Skeletal muscle satellite cell (primary cell): ENCODE measurements around the gene ARPP19.
A peak's percentile ranks its signal among the peaks of the same experiment; 100 is the strongest.

Experiments
- H3K27me3 ChIP-seq: 2 replicates; pipeline ENCODE4 v1.7.0; 2013; ENCODE audit warnings: low read length; ENCODE audit not compliant: control insufficient read depth, insufficient read depth
- H3K36me3 ChIP-seq: 2 replicates; pipeline ENCODE4 v1.7.0; 2013; ENCODE audit warnings: mild to moderate bottlenecking, control low read depth, low read length; ENCODE audit not compliant: insufficient read depth
- H3K4me1 ChIP-seq: 2 replicates; pipeline ENCODE4 v1.7.0; 2013; ENCODE audit warnings: low read length; ENCODE audit not compliant: control insufficient read depth, insufficient read depth
- H3K4me2 ChIP-seq: 2 replicates; pipeline ENCODE4 v1.7.0; 2013; ENCODE audit warnings: mild to moderate bottlenecking, low read length
- H3K4me3 ChIP-seq: 2 replicates; pipeline ENCODE4 v1.7.0; 2013; ENCODE audit warnings: low read length
- H3K9ac ChIP-seq: 2 replicates; pipeline ENCODE4 v1.7.0; 2013; ENCODE audit warnings: mild to moderate bottlenecking, low read depth, low read length, moderate library complexity
- H3K9me3 ChIP-seq: replicated peaks from 2 replicates; pipeline ENCODE4 v1.7.0; 2013; ENCODE audit warnings: mild to moderate bottlenecking, control low read depth, low read length

Gene ARPP19

DNA sequence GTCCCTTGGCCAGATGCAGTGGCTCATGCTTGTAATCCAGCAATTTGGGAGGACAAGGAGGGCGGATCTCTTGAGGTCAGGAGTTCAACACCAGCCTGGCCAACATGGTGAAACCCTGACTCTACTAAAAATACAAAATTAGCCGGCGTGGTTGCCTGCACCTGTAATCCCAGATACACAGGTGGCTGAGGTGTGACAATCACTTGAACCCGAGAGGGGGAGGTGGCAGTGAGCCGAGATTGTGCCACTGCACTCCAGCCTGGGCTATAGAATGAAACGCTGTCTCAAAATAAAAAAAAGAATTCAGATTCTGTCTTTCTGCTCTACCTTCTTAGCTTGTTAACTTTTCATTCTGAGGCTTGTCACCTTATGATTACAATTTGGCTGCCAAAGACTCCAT is 62.3 kb downstream of the ARPP19 start:
- H3K36me3 ChIP-seq = no peaks in the 10 kb centered on the region
- H3K4me1 ChIP-seq = peaks cover 17% of the 10 kb centered on the region
- H3K9me3 ChIP-seq = no peaks in the 10 kb centered on the region
- H3K9ac ChIP-seq = no peak overlapping the region
- no peak overlapping the region for H3K4me2 ChIP-seq
- H3K27me3 ChIP-seq = no peaks in the 10 kb centered on the region
- no peak overlapping the region for H3K4me3 ChIP-seq

DNA sequence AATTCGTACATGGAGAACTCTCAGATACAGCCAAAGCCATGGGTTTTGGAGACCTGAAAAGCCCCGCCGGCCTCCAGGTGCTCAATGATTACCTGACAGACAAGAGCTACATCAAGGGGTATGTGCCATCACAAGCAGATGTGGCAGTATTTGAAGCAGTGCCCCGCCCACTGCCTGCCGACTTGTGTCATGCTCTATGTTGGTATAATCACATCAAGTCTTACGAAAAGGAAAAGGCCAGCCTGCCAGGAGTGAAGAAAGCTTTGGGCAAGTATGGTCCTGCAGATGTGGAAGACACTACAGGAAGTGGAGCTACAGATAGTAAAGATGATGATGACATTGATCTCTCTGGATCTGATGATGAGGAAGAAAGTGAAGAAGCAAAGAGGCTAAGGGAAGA is 63.7 kb downstream of the ARPP19 start:
- H3K4me1 ChIP-seq = peaks cover 17% of the 10 kb centered on the region
- H3K4me2 ChIP-seq = no peak overlapping the region
- H3K27me3 ChIP-seq = no peaks in the 10 kb centered on the region
- no peaks in the 10 kb centered on the region for H3K9me3 ChIP-seq
- no peak overlapping the region for H3K4me3 ChIP-seq
- no peak overlapping the region for H3K9ac ChIP-seq
- no peaks in the 10 kb centered on the region for H3K36me3 ChIP-seq

DNA sequence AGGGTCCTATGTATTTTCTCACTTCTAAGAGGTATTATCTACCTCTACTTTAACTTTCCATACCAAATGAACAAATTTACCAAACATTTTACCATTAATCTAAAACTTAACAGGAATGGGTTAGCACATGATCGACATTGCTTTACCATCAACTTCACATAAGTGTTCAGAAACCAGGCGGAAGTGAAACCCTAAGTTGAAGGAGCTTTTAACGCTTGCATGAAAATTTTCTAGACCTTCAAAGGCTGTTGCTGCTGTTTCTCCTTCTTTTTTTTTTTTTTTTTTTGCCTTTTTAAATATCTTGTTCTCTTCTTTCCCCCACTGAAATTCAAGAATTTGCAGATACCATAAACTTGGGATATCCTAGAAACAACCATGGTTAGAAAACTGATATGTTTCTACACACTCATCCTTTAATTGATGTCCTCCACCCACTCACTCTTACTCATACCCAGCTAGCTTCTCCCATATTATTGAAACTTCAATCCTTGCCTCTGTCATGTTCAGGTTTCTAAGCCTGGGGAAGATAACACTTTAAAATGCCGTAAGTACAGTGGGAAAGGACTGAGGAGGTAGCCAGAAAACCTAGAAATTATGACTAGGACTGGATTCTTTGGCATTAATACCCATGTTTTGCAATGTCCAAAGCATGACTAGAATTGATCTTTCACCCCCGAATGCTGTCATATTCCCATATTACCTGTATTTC is 64.9 kb downstream of the ARPP19 start:
- Histone ChIP-seq H3K4me3 (peak overlapping the region; percentile 7), H3K4me2 (peak overlapping the region; percentile 70), H3K4me1 (peaks cover 18% of the 10 kb centered on the region), H3K9me3 (no peaks in the 10 kb centered on the region), H3K36me3 (no peaks in the 10 kb centered on the region), H3K9ac (no peak overlapping the region), H3K27me3 (no peaks in the 10 kb centered on the region)

DNA sequence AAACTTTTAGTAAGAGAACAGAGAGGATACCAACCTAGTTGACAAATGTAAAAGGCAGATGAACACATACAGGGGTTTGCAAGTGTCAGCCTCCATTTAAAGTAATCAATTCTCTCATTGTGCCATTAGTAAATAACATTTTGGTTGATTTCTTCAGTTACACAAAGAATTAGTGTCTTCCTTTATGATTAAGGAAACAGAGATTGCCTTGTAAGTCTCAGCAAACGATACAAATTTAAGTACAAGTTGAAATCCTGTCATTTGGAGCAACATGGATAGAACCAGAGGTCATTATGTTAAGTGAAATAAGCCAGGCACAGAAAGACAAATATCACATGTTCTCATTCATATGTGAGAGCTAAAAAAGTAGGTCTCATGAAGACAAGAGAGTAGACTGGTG is 66.2 kb downstream of the ARPP19 start:
- peaks cover 27% of the 10 kb centered on the region for H3K4me1 ChIP-seq
- no peak overlapping the region for H3K9ac ChIP-seq
- no peaks in the 10 kb centered on the region for H3K9me3 ChIP-seq
- H3K4me3 ChIP-seq = no peak overlapping the region
- H3K36me3 ChIP-seq = no peaks in the 10 kb centered on the region
- H3K4me2 ChIP-seq = no peak overlapping the region
- H3K27me3 ChIP-seq = no peaks in the 10 kb centered on the region

DNA sequence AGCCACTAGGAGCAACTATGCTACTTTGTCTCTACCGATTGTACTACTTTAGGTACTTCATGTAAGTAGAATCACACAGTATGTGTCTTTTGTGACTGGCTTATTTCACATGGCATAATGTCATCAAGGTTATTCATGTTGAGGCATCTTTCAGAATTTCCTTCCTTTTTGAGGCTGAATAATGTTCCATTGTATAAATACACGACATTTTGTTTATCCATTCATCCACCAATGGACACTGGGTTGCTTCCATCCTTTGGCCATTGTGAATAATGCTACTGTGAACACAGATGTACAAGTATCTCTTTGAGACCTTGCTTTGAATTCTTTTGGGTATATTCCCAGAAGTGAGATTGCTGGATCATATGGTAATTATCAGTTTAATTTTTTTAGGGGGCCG is 69.3 kb downstream of the ARPP19 start:
- no peak overlapping the region for H3K4me2 ChIP-seq
- no peak overlapping the region for H3K4me3 ChIP-seq
- no peaks in the 10 kb centered on the region for H3K9me3 ChIP-seq
- peaks cover 36% of the 10 kb centered on the region for H3K4me1 ChIP-seq
- H3K9ac ChIP-seq = no peak overlapping the region
- no peaks in the 10 kb centered on the region for H3K36me3 ChIP-seq
- no peaks in the 10 kb centered on the region for H3K27me3 ChIP-seq

DNA sequence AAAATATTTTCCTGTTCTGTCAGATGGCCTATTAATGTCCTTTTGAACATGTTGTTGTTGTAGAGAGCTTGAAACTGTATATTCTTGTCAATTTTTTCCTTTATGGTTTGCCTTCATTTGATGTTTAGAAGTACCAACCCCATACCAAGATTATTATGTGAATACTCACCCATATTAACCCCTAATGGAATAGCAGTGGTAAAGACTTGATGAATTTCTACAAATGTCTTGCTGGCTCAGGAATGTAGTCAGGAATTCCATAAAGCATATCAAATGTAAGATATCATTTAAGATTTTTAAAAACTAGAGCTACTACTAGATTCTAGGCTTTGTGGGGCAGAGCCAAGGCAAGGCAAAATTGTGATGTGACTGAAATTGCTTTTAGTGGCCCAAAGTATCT is 70.1 kb downstream of the ARPP19 start:
- no peak overlapping the region for H3K4me3 ChIP-seq
- H3K4me1 ChIP-seq = peaks cover 36% of the 10 kb centered on the region
- no peaks in the 10 kb centered on the region for H3K9me3 ChIP-seq
- no peaks in the 10 kb centered on the region for H3K36me3 ChIP-seq
- no peak overlapping the region for H3K4me2 ChIP-seq
- no peak overlapping the region for H3K9ac ChIP-seq
- H3K27me3 ChIP-seq = no peaks in the 10 kb centered on the region
